GM23338 (cell line): ENCODE measurements around the gene FAT1. TPM values are rescaled to one million over a fixed set of nuclear protein-coding genes. Genes with fewer than 3 reads are reported as not detected.
A peak's percentile ranks its signal among the peaks of the same experiment; 100 is the strongest.

Experiments
- ATAC-seq: fragments of 200-7000 bp; cut with Tn5 transposase; 3 replicates; pipeline ENCODE4 v1.9.1; 2020
- DNase-seq: peaks from one replicate; pipeline ENCODE4 v3.0.0-alpha.2; 2015; ENCODE audit warnings: low spot score
- H2AFZ ChIP-seq: fragments of 200-600 bp; sonication (generic); 2 replicates; pipeline ENCODE4 v1.8.0; 2016; ENCODE audit warnings: antibody characterized with exemption, mild to moderate bottlenecking, moderate library complexity
- H3F3A ChIP-seq: fragments of 200-600 bp; sonication (generic); replicated peaks from 2 replicates; pipeline ENCODE4 v1.8.0; 2017; ENCODE audit warnings: antibody characterized with exemption, mixed run types, low read depth
- H3K27ac ChIP-seq: fragments of 200-600 bp; sonication (generic); 2 replicates; pipeline ENCODE4 v1.6.1; 2016; ENCODE audit warnings: low read depth
- H3K27me3 ChIP-seq: fragments of 200-600 bp; sonication (generic); 2 replicates; pipeline ENCODE4 v1.8.0; 2016; ENCODE audit warnings: mild to moderate bottlenecking, mixed run types, moderate library complexity; ENCODE audit not compliant: insufficient read depth
- H3K36me3 ChIP-seq: fragments of 200-600 bp; sonication (generic); 2 replicates; pipeline ENCODE4 v1.8.0; 2016; ENCODE audit warnings: mild to moderate bottlenecking; ENCODE audit not compliant: insufficient read depth
- H3K4me1 ChIP-seq: fragments of 200-600 bp; sonication (generic); 2 replicates; pipeline ENCODE4 v1.8.0; 2016; ENCODE audit warnings: mild to moderate bottlenecking, moderate library complexity; ENCODE audit not compliant: insufficient read depth
- H3K4me2 ChIP-seq: fragments of 200-600 bp; sonication (generic); 2 replicates; pipeline ENCODE4 v1.7.1; 2017; ENCODE audit warnings: mixed run types
- H3K4me3 ChIP-seq: fragments of 200-600 bp; sonication (generic); 2 replicates; pipeline ENCODE4 v1.6.1; 2016; ENCODE audit warnings: mixed run types
- H3K79me2 ChIP-seq: fragments of 200-600 bp; sonication (generic); replicated peaks from 2 replicates; pipeline ENCODE4 v1.8.0; 2017; ENCODE audit warnings: mild to moderate bottlenecking; ENCODE audit not compliant: insufficient read depth
- H3K9me2 ChIP-seq: fragments of 200-600 bp; sonication (generic); 2 replicates; pipeline ENCODE4 v1.8.0; 2017; ENCODE audit not compliant: insufficient read depth
- H4K20me1 ChIP-seq: fragments of 200-600 bp; sonication (generic); replicated peaks from 2 replicates; pipeline ENCODE4 v1.8.0; 2017; ENCODE audit warnings: mild to moderate bottlenecking; ENCODE audit not compliant: insufficient read depth
- H3K27ac Mint-ChIP-seq: 2 replicates; pipeline ENCODE4 v1.8.0; 2020; ENCODE audit warnings: inconsistent platforms, mild to moderate bottlenecking, moderate library complexity, mixed read lengths
- H3K27me3 Mint-ChIP-seq: 3 replicates; pipeline ENCODE4 v1.8.0; 2022; ENCODE audit warnings: low read depth, mild to moderate bottlenecking, moderate library complexity, mixed read lengths, inconsistent platforms; ENCODE audit not compliant: insufficient read depth, poor library complexity
- H3K36me3 Mint-ChIP-seq: 3 replicates; pipeline ENCODE4 v1.8.0; 2021; ENCODE audit warnings: low read depth, mild to moderate bottlenecking, inconsistent platforms, moderate library complexity, mixed read lengths
- H3K4me1 Mint-ChIP-seq: 3 replicates; pipeline ENCODE4 v1.8.0; 2020; ENCODE audit warnings: mild to moderate bottlenecking, inconsistent platforms, mixed read lengths
- H3K4me3 Mint-ChIP-seq: 3 replicates; pipeline ENCODE4 v1.8.0; 2021; ENCODE audit warnings: moderate library complexity, mild to moderate bottlenecking, inconsistent platforms, mixed read lengths
- H3K9me3 Mint-ChIP-seq: 3 replicates; pipeline ENCODE4 v1.8.0; 2020; ENCODE audit warnings: moderate library complexity, mild to moderate bottlenecking, inconsistent platforms, mixed read lengths
- CREB1 ChIP-seq: fragments of 250-450 bp; sonication (Bioruptor Pico); IDR thresholded peaks from 2 replicates; pipeline ENCODE4 v1.5.0; 2020; ENCODE audit warnings: low read depth, mild to moderate bottlenecking, moderate library complexity
- EZH2 ChIP-seq: fragments of 200-600 bp; sonication (generic); IDR thresholded peaks from one replicate; pipeline ENCODE4 v1.8.0; 2017; ENCODE audit warnings: antibody characterized with exemption, mild to moderate bottlenecking, low read depth; ENCODE audit not compliant: unreplicated experiment
- JUNB ChIP-seq: IDR thresholded peaks from one replicate; pipeline ENCODE4 v1.6.1; 2016; ENCODE audit warnings: antibody characterized with exemption; ENCODE audit not compliant: unreplicated experiment
- ZNF114 ChIP-seq: fragments of 250-450 bp; sonication (Bioruptor Pico); IDR thresholded peaks from 2 replicates; pipeline ENCODE4 v1.5.0; 2020; ENCODE audit warnings: mild to moderate bottlenecking, moderate library complexity
- long read RNA-seq: library from polyadenylated mRNA; unstranded; transcript quantifications from one replicate; pipeline ENCODE4 v2.0.0, GENCODE V29; 2020; ENCODE audit not compliant: unreplicated experiment
- polyA plus RNA-seq: library from polyadenylated mRNA; unstranded; fragments of >200 nt; fragmentation: Nextera tagmentation; extraction: Ambion mirVana; gene quantifications from 2 replicates; pipeline ENCODE4 v1.2.1, GENCODE V29; 2016
- total RNA-seq: library from RNA; depleted of rRNA; stranded (reverse); fragments of >200 nt; shearing (Covaris generic); gene quantifications from 2 replicates; pipeline ENCODE4 v1.2.3, GENCODE V29; 2014; rRNA removed
- TF ChIP-seq, protein P1 (sequence below): IDR thresholded peaks from one replicate; pipeline ENCODE4 v1.6.1; 2018; ENCODE audit warnings: antibody characterized with exemption; ENCODE audit not compliant: unreplicated experiment
- TF ChIP-seq, protein P2 (sequence below), 2 experiments: fragments of 200-600 bp in 1 of 2; sonication (generic) in 1 of 2; conservative IDR thresholded peaks; 2 replicates each; pipeline versions ENCODE4 v1.5.1 to v1.6.1; 2016 to 2017; ENCODE audit warnings: antibody characterized with exemption in 2 of 2, low read depth in 2 of 2, mild to moderate bottlenecking in 2 of 2, moderate library complexity in 1 of 2
- TF ChIP-seq, protein P3 (sequence below): IDR thresholded peaks from 2 replicates; pipeline ENCODE4 v1.6.1; 2016; ENCODE audit warnings: antibody characterized with exemption

Gene FAT1
- total RNA-seq (124 and 137 TPM in 2 replicates), polyA plus RNA-seq (31.3 and 37.6 TPM in 2 replicates)
- long read RNA-seq, partial matches to known transcripts = 1 of 4 reads
- long read RNA-seq, other reads (novel, unspliced or antisense) = 1 of 4 reads

- peaks cover 52% of the 10 kb centered on the region for H3K27me3 ChIP-seq
- H2AFZ ChIP-seq = no peak within 1 kb of the TSS
- ATAC-seq (peak; percentile 16), DNase-seq (peak; percentile 79)
- H4K20me1 ChIP-seq = peaks cover 15% of the 10 kb centered on the region
- H3K4me3 ChIP-seq = peak within 1 kb of the TSS; percentile 79
- peak within 1 kb of the TSS; percentile 96 for H3K27ac ChIP-seq
- Mint-ChIP-seq H3K4me3 (peak within 1 kb of the TSS; percentile 95), H3K27ac (peak within 1 kb of the TSS; percentile 97), H3K9me3 (peaks cover 3% of the 10 kb centered on the region; the same call in 2 of the 3 replicates), H3K27me3 (peaks cover 29% of the 10 kb centered on the region), H3K4me1 (peaks cover 22% of the 10 kb centered on the region; the same call in 2 of the 3 replicates), H3K36me3 (peaks cover 6% of the 10 kb centered on the region; the same call in 2 of the 3 replicates)
- H3K36me3 ChIP-seq = no peaks in the 10 kb centered on the region
- peaks cover 51% of the 10 kb centered on the region for H3K79me2 ChIP-seq
- 0 out of 2 replicates have a peak, but pooled peaks cover 2% of the 10 kb centered on the region for H3F3A ChIP-seq
- TF ChIP-seq, protein P1, sequence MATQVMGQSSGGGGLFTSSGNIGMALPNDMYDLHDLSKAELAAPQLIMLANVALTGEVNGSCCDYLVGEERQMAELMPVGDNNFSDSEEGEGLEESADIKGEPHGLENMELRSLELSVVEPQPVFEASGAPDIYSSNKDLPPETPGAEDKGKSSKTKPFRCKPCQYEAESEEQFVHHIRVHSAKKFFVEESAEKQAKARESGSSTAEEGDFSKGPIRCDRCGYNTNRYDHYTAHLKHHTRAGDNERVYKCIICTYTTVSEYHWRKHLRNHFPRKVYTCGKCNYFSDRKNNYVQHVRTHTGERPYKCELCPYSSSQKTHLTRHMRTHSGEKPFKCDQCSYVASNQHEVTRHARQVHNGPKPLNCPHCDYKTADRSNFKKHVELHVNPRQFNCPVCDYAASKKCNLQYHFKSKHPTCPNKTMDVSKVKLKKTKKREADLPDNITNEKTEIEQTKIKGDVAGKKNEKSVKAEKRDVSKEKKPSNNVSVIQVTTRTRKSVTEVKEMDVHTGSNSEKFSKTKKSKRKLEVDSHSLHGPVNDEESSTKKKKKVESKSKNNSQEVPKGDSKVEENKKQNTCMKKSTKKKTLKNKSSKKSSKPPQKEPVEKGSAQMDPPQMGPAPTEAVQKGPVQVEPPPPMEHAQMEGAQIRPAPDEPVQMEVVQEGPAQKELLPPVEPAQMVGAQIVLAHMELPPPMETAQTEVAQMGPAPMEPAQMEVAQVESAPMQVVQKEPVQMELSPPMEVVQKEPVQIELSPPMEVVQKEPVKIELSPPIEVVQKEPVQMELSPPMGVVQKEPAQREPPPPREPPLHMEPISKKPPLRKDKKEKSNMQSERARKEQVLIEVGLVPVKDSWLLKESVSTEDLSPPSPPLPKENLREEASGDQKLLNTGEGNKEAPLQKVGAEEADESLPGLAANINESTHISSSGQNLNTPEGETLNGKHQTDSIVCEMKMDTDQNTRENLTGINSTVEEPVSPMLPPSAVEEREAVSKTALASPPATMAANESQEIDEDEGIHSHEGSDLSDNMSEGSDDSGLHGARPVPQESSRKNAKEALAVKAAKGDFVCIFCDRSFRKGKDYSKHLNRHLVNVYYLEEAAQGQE = no peak
- TF ChIP-seq CREB1 (CRISPR knock-in tag) = no peak
- TF ChIP-seq, protein P2, sequence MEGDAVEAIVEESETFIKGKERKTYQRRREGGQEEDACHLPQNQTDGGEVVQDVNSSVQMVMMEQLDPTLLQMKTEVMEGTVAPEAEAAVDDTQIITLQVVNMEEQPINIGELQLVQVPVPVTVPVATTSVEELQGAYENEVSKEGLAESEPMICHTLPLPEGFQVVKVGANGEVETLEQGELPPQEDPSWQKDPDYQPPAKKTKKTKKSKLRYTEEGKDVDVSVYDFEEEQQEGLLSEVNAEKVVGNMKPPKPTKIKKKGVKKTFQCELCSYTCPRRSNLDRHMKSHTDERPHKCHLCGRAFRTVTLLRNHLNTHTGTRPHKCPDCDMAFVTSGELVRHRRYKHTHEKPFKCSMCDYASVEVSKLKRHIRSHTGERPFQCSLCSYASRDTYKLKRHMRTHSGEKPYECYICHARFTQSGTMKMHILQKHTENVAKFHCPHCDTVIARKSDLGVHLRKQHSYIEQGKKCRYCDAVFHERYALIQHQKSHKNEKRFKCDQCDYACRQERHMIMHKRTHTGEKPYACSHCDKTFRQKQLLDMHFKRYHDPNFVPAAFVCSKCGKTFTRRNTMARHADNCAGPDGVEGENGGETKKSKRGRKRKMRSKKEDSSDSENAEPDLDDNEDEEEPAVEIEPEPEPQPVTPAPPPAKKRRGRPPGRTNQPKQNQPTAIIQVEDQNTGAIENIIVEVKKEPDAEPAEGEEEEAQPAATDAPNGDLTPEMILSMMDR (conservative IDR thresholded peaks at IDR 0.05; ENCODE audit: low read depth in 2 of 2) = no peak
- TF ChIP-seq ZNF114 (CRISPR knock-in tag) = no peak
- TF ChIP-seq JUNB = no peak
- TF ChIP-seq, protein P3, sequence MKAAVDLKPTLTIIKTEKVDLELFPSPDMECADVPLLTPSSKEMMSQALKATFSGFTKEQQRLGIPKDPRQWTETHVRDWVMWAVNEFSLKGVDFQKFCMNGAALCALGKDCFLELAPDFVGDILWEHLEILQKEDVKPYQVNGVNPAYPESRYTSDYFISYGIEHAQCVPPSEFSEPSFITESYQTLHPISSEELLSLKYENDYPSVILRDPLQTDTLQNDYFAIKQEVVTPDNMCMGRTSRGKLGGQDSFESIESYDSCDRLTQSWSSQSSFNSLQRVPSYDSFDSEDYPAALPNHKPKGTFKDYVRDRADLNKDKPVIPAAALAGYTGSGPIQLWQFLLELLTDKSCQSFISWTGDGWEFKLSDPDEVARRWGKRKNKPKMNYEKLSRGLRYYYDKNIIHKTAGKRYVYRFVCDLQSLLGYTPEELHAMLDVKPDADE = no peak
- TF ChIP-seq EZH2 = no peak
- peak within 1 kb of the TSS; percentile 89 for H3K4me2 ChIP-seq
- H3K9me2 ChIP-seq = no peaks in the 10 kb centered on the region
- H3K4me1 ChIP-seq = peaks cover 20% of the 10 kb centered on the region
These were observed at the start of gene FAT1 for GRCh38 chr4:186723292-186724057. FAT1 (minus strand) TSS chr4:186723856; CDS start chr4:186709827, 14,029 bp downstream.
